GM19238 (cell line): ENCODE results near the gene EMC8.

Source experiments
- DNase-seq: peaks from one replicate; pipeline ENCODE4 v3.0.0; 2011; ENCODE audit warnings: low spot score; ENCODE audit not compliant: insufficient read length

EMC8 gene

GRCh38 chr16:85784813-85785212 lies 14.5 kb downstream of the EMC8 start:
- no peak for DNase-seq

GRCh38 chr16:85783441-85783840 lies 15.9 kb downstream of the EMC8 start:
- no peak for DNase-seq

GRCh38 chr16:85782451-85782850 lies 16.9 kb downstream of the EMC8 start:
- DNase-seq, result no peak

GRCh38 chr16:85781695-85782370 lies 17.5 kb downstream of the EMC8 start:
- DNase-seq, result no peak

- no peak for DNase-seq
Measured at GRCh38 chr16:85781156-85781555, 18.2 kb downstream of the EMC8 start.

GRCh38 chr16:85780281-85780680 lies 19.1 kb downstream of the EMC8 start:
- no peak for DNase-seq

GRCh38 chr16:85778873-85779272 lies 20.5 kb downstream of the EMC8 start:
- no peak for DNase-seq

- no peak for DNase-seq
Measured at GRCh38 chr16:85777583-85778310, 21.6 kb downstream of the EMC8 start.

GRCh38 chr16:85774811-85775210 lies 24.5 kb downstream of the EMC8 start:
- no peak for DNase-seq

- DNase-seq, result no peak
Measured at GRCh38 chr16:85774136-85774535, 25.2 kb downstream of the EMC8 start.

- DNase-seq, result no peak
Measured at GRCh38 chr16:85773044-85773443, 26.3 kb downstream of the EMC8 start.

- no peak for DNase-seq
Measured at GRCh38 chr16:85770741-85771140, 28.6 kb downstream of the EMC8 start.

GRCh38 chr16:85768199-85768598 lies 31.1 kb downstream of the EMC8 start:
- no peak for DNase-seq

GRCh38 chr16:85767531-85767930 lies 31.8 kb downstream of the EMC8 start:
- DNase-seq, result no peak

GRCh38 chr16:85765767-85766166 lies 33.6 kb downstream of the EMC8 start:
- DNase-seq, result no peak

- DNase-seq, result no peak
Measured at GRCh38 chr16:85765211-85765610, 34.1 kb downstream of the EMC8 start.

- DNase-seq, result no peak
Measured at GRCh38 chr16:85763616-85764015, 35.7 kb downstream of the EMC8 start.

GRCh38 chr16:85762970-85763369 lies 36.4 kb downstream of the EMC8 start:
- DNase-seq, result no peak

GRCh38 chr16:85761861-85762260 lies 37.5 kb downstream of the EMC8 start:
- DNase-seq, result no peak

- no peak for DNase-seq
Measured at GRCh38 chr16:85759631-85760419, 39.5 kb downstream of the EMC8 start.

- no peak for DNase-seq
Measured at GRCh38 chr16:85759136-85759535, 40.2 kb downstream of the EMC8 start.

- no peak for DNase-seq
Measured at GRCh38 chr16:85757341-85757822, 42.0 kb downstream of the EMC8 start.
